ENCODE data around the gene BBX.
A peak's percentile ranks its signal among the peaks of the same experiment; 100 is the strongest.

BBX gene

GRCh38 chr3:107756649-107757048 lies 233.9 kb downstream of the BBX start:
- DNase-seq: no peak

- no peak for DNase-seq
Measured at GRCh38 chr3:107757140-107757539, 234.4 kb downstream of the BBX start.

GRCh38 chr3:107760144-107760543 lies 237.4 kb downstream of the BBX start:
- DNase-seq: no peak

- DNase-seq: no peak
Measured at GRCh38 chr3:107761391-107761790, 238.6 kb downstream of the BBX start.

- no peak for DNase-seq
Measured at GRCh38 chr3:107765524-107765923, 242.8 kb downstream of the BBX start.

- DNase-seq: no peak
Measured at GRCh38 chr3:107767897-107768605, 245.3 kb downstream of the BBX start.

- DNase-seq: no peak
Measured at GRCh38 chr3:107769882-107770281, 247.1 kb downstream of the BBX start.

GRCh38 chr3:107772016-107772415 lies 249.3 kb downstream of the BBX start:
- no peak for DNase-seq

GRCh38 chr3:107775974-107776373 lies 253.2 kb downstream of the BBX start:
- peak; percentile 59 for DNase-seq

GRCh38 chr3:107781253-107781652 lies 258.5 kb downstream of the BBX start:
- no peak for DNase-seq

GRCh38 chr3:107782054-107782453 lies 259.3 kb downstream of the BBX start:
- no peak for DNase-seq

- DNase-seq: no peak
Measured at GRCh38 chr3:107790612-107791011, 267.9 kb downstream of the BBX start.

- no peak for DNase-seq
Measured at GRCh38 chr3:107791027-107791426, 268.3 kb downstream of the BBX start.

- DNase-seq: no peak
Measured at GRCh38 chr3:107791450-107791849, 268.7 kb downstream of the BBX start.

GRCh38 chr3:107794664-107795443 lies 272.1 kb downstream of the BBX start:
- DNase-seq: no peak

GRCh38 chr3:107795514-107796094 lies 272.8 kb downstream of the BBX start:
- no peak for DNase-seq

GRCh38 chr3:107796791-107797190 lies 274.0 kb downstream of the BBX start:
- peak; percentile 5 for DNase-seq

- no peak for DNase-seq
Measured at GRCh38 chr3:107797586-107797985, 274.8 kb downstream of the BBX start.

GRCh38 chr3:107798381-107798780 lies 275.6 kb downstream of the BBX start:
- no peak for DNase-seq

GRCh38 chr3:107800710-107801109 lies 277.9 kb downstream of the BBX start:
- no peak for DNase-seq

- DNase-seq: no peak
Measured at GRCh38 chr3:107803170-107803569, 280.4 kb downstream of the BBX start.

GRCh38 chr3:107806021-107806420 lies 283.3 kb downstream of the BBX start:
- DNase-seq: no peak

- no peak for DNase-seq
Measured at GRCh38 chr3:107806536-107806935, 283.8 kb downstream of the BBX start.

All from NCI-H1092 treated with DMSO at 0.1 percent for 48 hours (cell line).